Transverse colon (tissue), 3 donors: Measurements from ENCODE around the gene NOP53.

Source experiments
- EP300 ChIP-seq: sonication (generic); formaldehyde crosslinking; IDR thresholded peaks from one replicate; pipeline ENCODE4 v1.6.1; 2017; ENCODE audit warnings: antibody characterized with exemption, low read depth
- TF ChIP-seq, protein P1 (sequence below), 5 experiments: fragments of 200-600 bp in 3 of 5; fragments of 450-650 bp in 2 of 5; sonication (generic) in 3 of 5; IDR thresholded peaks; 1 replicate in 2 of 5; 2 replicates in 3 of 5; pipeline ENCODE4 v1.5.1; 2016 to 2017; ENCODE audit warnings: antibody characterized with exemption in 5 of 5, inconsistent platforms in 3 of 5, mild to moderate bottlenecking in 2 of 5, moderate library complexity in 1 of 5

GRCh38 chr19:47720669-47721422, 24.5 kb upstream of the NOP53 start:
- no peak for TF ChIP-seq EP300
- TF ChIP-seq, protein P1, sequence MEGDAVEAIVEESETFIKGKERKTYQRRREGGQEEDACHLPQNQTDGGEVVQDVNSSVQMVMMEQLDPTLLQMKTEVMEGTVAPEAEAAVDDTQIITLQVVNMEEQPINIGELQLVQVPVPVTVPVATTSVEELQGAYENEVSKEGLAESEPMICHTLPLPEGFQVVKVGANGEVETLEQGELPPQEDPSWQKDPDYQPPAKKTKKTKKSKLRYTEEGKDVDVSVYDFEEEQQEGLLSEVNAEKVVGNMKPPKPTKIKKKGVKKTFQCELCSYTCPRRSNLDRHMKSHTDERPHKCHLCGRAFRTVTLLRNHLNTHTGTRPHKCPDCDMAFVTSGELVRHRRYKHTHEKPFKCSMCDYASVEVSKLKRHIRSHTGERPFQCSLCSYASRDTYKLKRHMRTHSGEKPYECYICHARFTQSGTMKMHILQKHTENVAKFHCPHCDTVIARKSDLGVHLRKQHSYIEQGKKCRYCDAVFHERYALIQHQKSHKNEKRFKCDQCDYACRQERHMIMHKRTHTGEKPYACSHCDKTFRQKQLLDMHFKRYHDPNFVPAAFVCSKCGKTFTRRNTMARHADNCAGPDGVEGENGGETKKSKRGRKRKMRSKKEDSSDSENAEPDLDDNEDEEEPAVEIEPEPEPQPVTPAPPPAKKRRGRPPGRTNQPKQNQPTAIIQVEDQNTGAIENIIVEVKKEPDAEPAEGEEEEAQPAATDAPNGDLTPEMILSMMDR (IDR thresholded peaks at IDR 0.05) = no peak
